GM12878 (cell line): ENCODE data around the gene PPEF1. TPM values are rescaled to one million over a fixed set of nuclear protein-coding genes. Genes with fewer than 3 reads are reported as not detected.

Experiments used
- ATAC-seq: fragments of 200-7000 bp; cut with Tn5 transposase; 3 replicates; pipeline ENCODE4 v1.9.1; 2020; ENCODE audit warnings: mild to moderate bottlenecking, moderate library complexity
- BruUV-seq: library from RNA; stranded (reverse); fragments of 400-500 nt; replicated peaks from 2 replicates; lab custom pipeline; 2021; lab: Mats Ljungman, UMichigan
- CTCF ChIA-PET: fragments of 300-600 bp; sonication (Branson Sonifier 250); formaldehyde crosslinking; extraction: SDS; loops from one replicate; lab custom pipeline; 2021; ENCODE audit warnings: inconsistent platforms; lab: Yijun Ruan, JAX
- POLR2A ChIA-PET: fragments of 350-600 bp; formaldehyde crosslinking; extraction: SDS; loops from one replicate; lab custom pipeline; 2021; ENCODE audit warnings: inconsistent platforms; lab: Charles Lee
- RAD21 ChIA-PET: fragments of 300-600 bp; sonication (Branson Sonifier 250); formaldehyde crosslinking; loops from one replicate; lab custom pipeline; 2023; ENCODE audit warnings: antibody characterized with exemption; ENCODE audit not compliant: unreplicated experiment; lab: Charles Lee
- SMC1A ChIA-PET: fragments of 300-600 bp; sonication (Branson Sonifier 250); formaldehyde crosslinking; loops from one replicate; lab custom pipeline; 2023; ENCODE audit not compliant: unreplicated experiment, uncharacterized antibody; lab: Charles Lee
- DNase-seq: peaks from one replicate; pipeline ENCODE4 v3.0.0-alpha.2; 2011; ENCODE audit warnings: low read depth, low spot score
- FAIRE-seq: peaks from 3 replicates; lab custom pipeline; 2011; peaks lifted over from hg19 to GRCh38; lab: Jason Lieb, UNC
- H2AFZ ChIP-seq: 2 replicates; pipeline ENCODE4 v1.6.0; 2011; ENCODE audit warnings: low read depth, low read length, control low read depth; ENCODE audit not compliant: control insufficient read depth
- H3K27ac ChIP-seq: 2 replicates; pipeline ENCODE4 v1.5.1; 2011; ENCODE audit warnings: control low read depth; ENCODE audit not compliant: control insufficient read depth, insufficient read depth
- H3K27me3 ChIP-seq, 2 experiments: replicated peaks in 1 of 2; 2 replicates each; pipeline versions ENCODE4 v1.6.0 to v1.6.1; 2011; ENCODE audit warnings: low read length in 1 of 2; ENCODE audit not compliant: control insufficient read depth in 2 of 2, insufficient read depth in 2 of 2
- H3K36me3 ChIP-seq, 2 experiments: 2 replicates each; pipeline ENCODE4 v1.5.1; 2011; ENCODE audit warnings: low read length in 1 of 2; ENCODE audit not compliant: control insufficient read depth in 2 of 2, insufficient read depth in 2 of 2
- H3K4me1 ChIP-seq: 2 replicates; pipeline ENCODE4 v1.6.1; 2011; ENCODE audit warnings: mild to moderate bottlenecking, low read length, moderate library complexity, mixed read lengths; ENCODE audit not compliant: control insufficient read depth, insufficient read depth
- H3K4me2 ChIP-seq: 2 replicates; pipeline ENCODE4 v1.6.0; 2011; ENCODE audit warnings: control low read depth; ENCODE audit not compliant: control insufficient read depth, insufficient read depth
- H3K4me3 ChIP-seq: fragments of 200-600 bp; sonication (generic); 2 replicates; pipeline ENCODE4 v1.5.1; 2016
- H3K79me2 ChIP-seq: 2 replicates; pipeline ENCODE4 v1.6.0; 2011; ENCODE audit warnings: low read length; ENCODE audit not compliant: control insufficient read depth, insufficient read depth
- H3K9ac ChIP-seq: 2 replicates; pipeline ENCODE4 v1.8.0; 2011; ENCODE audit warnings: low read length, control low read depth, mixed read lengths; ENCODE audit not compliant: control insufficient read depth, insufficient read depth
- H3K9me3 ChIP-seq: replicated peaks from 3 replicates; pipeline ENCODE4 v1.5.1; 2011; ENCODE audit warnings: mild to moderate bottlenecking, low read length; ENCODE audit not compliant: control insufficient read depth, insufficient read depth
- H4K20me1 ChIP-seq: 2 replicates; pipeline ENCODE4 v1.6.0; 2011; ENCODE audit not compliant: control insufficient read depth, insufficient read depth
- ATF2 ChIP-seq: IDR thresholded peaks from 2 replicates; pipeline ENCODE4 v1.6.1; 2012; ENCODE audit warnings: low read length, inconsistent platforms
- ELK1 ChIP-seq: IDR thresholded peaks from 2 replicates; pipeline ENCODE4 v1.6.1; 2012; ENCODE audit warnings: low read depth, low read length, improper control_type of control experiment
- HCFC1 ChIP-seq: fragments of 150-350 bp; IDR thresholded peaks from 2 replicates; pipeline ENCODE4 v1.6.1; 2014; ENCODE audit warnings: low read length
- KAT2A ChIP-seq: conservative IDR thresholded peaks from 2 replicates; pipeline ENCODE4 v1.6.1; 2011; ENCODE audit warnings: low read depth, low read length; ENCODE audit not compliant: control insufficient read depth
- MAX ChIP-seq: IDR thresholded peaks from 2 replicates; pipeline ENCODE4 v1.6.1; 2012; ENCODE audit warnings: low read depth, low read length, improper control_type of control experiment
- MYB ChIP-seq: fragments of 150-350 bp; IDR thresholded peaks from 2 replicates; pipeline ENCODE4 v1.6.1; 2014; ENCODE audit warnings: mild to moderate bottlenecking, low read depth, low read length, borderline replicate concordance
- NFXL1 ChIP-seq: fragments of 450-650 bp; IDR thresholded peaks from 2 replicates; pipeline ENCODE4 v1.6.1; 2017; ENCODE audit warnings: antibody characterized with exemption, mild to moderate bottlenecking, borderline replicate concordance
- NFYB ChIP-seq: IDR thresholded peaks from 2 replicates; pipeline ENCODE4 v1.6.1; 2011; ENCODE audit warnings: low read depth, mild to moderate bottlenecking, low read length, improper control_type of control experiment, moderate library complexity; ENCODE audit not compliant: insufficient read depth
- PKNOX1 ChIP-seq: fragments of 450-650 bp; IDR thresholded peaks from 2 replicates; pipeline ENCODE4 v1.6.1; 2016; ENCODE audit warnings: mild to moderate bottlenecking
- POLR2AphosphoS2 ChIP-seq: IDR thresholded peaks from 2 replicates; pipeline ENCODE4 v1.6.1; 2011; ENCODE audit warnings: low read depth, mild to moderate bottlenecking, low read length, improper control_type of control experiment, moderate library complexity
- RCOR1 ChIP-seq: conservative IDR thresholded peaks from 2 replicates; pipeline ENCODE4 v1.6.1; 2012; ENCODE audit warnings: low read depth, low read length, improper control_type of control experiment
- SIX5 ChIP-seq: IDR thresholded peaks from 2 replicates; pipeline ENCODE4 v1.6.1; 2011; ENCODE audit warnings: mild to moderate bottlenecking, low read depth, low read length, moderate library complexity; ENCODE audit not compliant: severe bottlenecking
- TAF1 ChIP-seq: IDR thresholded peaks from 2 replicates; pipeline ENCODE4 v1.6.1; 2011; ENCODE audit warnings: mild to moderate bottlenecking, low read depth, low read length, borderline replicate concordance
- YY1 ChIP-seq: IDR thresholded peaks from 2 replicates; pipeline ENCODE4 v1.6.1; 2011; ENCODE audit warnings: low read depth, mild to moderate bottlenecking, low read length
- WGBS: methylation state at CpG from one replicate; pipeline ENCODE4 v1.1.6; 2016; ENCODE audit warnings: low lambda C conversion rate; ENCODE audit not compliant: insufficient replicate concordance, insufficient coverage; ENCODE audit errors: missing lambda C conversion rate; 5-methylcytosine and 5-hydroxymethylcytosine counted together
- in situ Hi-C: fragments of 300-500 bp; cut with MboI; formaldehyde crosslinking; loops from 9 replicates; pipeline ENCODE4 v1.14.3; 2018; ENCODE audit warnings: mixed read lengths
- intact Hi-C: fragments of 100-400 bp; cut with micrococcal nuclease; formaldehyde crosslinking; loops from one replicate; pipeline ENCODE4 v1.14.2; 2022; ENCODE audit not compliant: unreplicated experiment
- polyA plus RNA-seq, 11 experiments: library from polyadenylated mRNA; depleted of rRNA in 4 of 11; unstranded in 6 of 11; stranded (reverse) in 5 of 11; fragments of >200 nt; fragmentation: Nextera tagmentation in 4 of 11; fragmentation: Illumina TruSeq in 1 of 11; extraction: Ambion mirVana in 4 of 11; extraction: Trizol in 1 of 11; gene quantifications; 1 replicate in 1 of 11; 2 replicates in 10 of 11; pipeline versions ENCODE4 v1.2.1 to v1.2.3, GENCODE V29; 2011 to 2016; ENCODE audit warnings: inconsistent platforms in 2 of 11, missing spikeins in 2 of 11, low read depth in 1 of 11
- total RNA-seq, 4 experiments: library from RNA; depleted of rRNA in 3 of 4; stranded (reverse); fragments of >200 nt in 3 of 4; fragmentation: Illumina TruSeq in 1 of 4; extraction: Trizol in 1 of 4; gene quantifications; 2 replicates each; pipeline versions ENCODE4 v1.2.1 to v1.2.3, GENCODE V29; 2013 to 2021

The PPEF1 gene
- total and polyA plus RNA-seq, 10 of the 15 experiments (the other 5 are each of a cell fraction or from before 2014, with no cell fraction given): 0.24 to 2.2 (median 0.50) TPM

GRCh38 chrX:18664947-18665346 lies 42.5 kb upstream of the PPEF1 start:
- H3K9ac ChIP-seq: no peak overlapping the region
- no peak for ATAC-seq
- BruUV-seq: no TSS peak
- in situ Hi-C loops: no loop called here
- no peaks in the 10 kb centered on the region for H3K27me3 ChIP-seq
- no peaks in the 10 kb centered on the region for H3K79me2 ChIP-seq
- intact Hi-C loops: no loop called here
- no peaks in the 10 kb centered on the region for H3K36me3 ChIP-seq
- WGBS: 65% methylated on average over 8 of the region's 8 CpGs
- no peak for FAIRE-seq
- no peaks in the 10 kb centered on the region for H4K20me1 ChIP-seq
- SMC1A ChIA-PET: no interaction called here
- no peak overlapping the region for H3K4me2 ChIP-seq
- H3K4me3 ChIP-seq: no peak overlapping the region
- no peak overlapping the region for H3K27ac ChIP-seq
- no peak overlapping the region for H2AFZ ChIP-seq
- no peaks in the 10 kb centered on the region; the same call in 2 of the 3 replicates for H3K9me3 ChIP-seq
- CTCF ChIA-PET: no interaction called here
- RAD21 ChIA-PET: no interaction called here
- TF ChIP-seq KAT2A: no peak
- TF ChIP-seq POLR2AphosphoS2: no peak
- no peak for TF ChIP-seq SIX5
- no peak for TF ChIP-seq YY1
- no peak for TF ChIP-seq MYB
- POLR2A ChIA-PET: no interaction called here
- peaks cover 4% of the 10 kb centered on the region; the same call in 1 of the 2 replicates for H3K4me1 ChIP-seq
- no peak for DNase-seq

GRCh38 chrX:18666614-18667013 lies 40.8 kb upstream of the PPEF1 start:
- POLR2A ChIA-PET: no interaction called here
- FAIRE-seq (no peak), DNase-seq (no peak), ATAC-seq (no peak)
- Histone ChIP-seq H3K27me3 (no peaks in the 10 kb centered on the region), H3K4me3 (no peak overlapping the region), H3K9ac (no peak overlapping the region), H3K27ac (no peak overlapping the region), H2AFZ (no peak overlapping the region), H3K79me2 (no peaks in the 10 kb centered on the region), H3K4me1 (peaks cover 4% of the 10 kb centered on the region; the same call in 1 of the 2 replicates), H3K9me3 (no peaks in the 10 kb centered on the region; the same call in 2 of the 3 replicates), H4K20me1 (no peaks in the 10 kb centered on the region), H3K4me2 (no peak overlapping the region), H3K36me3 (no peaks in the 10 kb centered on the region)
- intact Hi-C loops (no loop called here), in situ Hi-C loops (no loop called here)
- SMC1A ChIA-PET: no interaction called here
- CTCF ChIA-PET: no interaction called here
- 74% methylated on average over 15 of the region's 15 CpGs for WGBS
- BruUV-seq: no TSS peak
- RAD21 ChIA-PET: no interaction called here
- TF ChIP-seq MAX (no peak), NFYB (no peak), PKNOX1 (no peak), HCFC1 (no peak), TAF1 (no peak), NFXL1 (no peak), ATF2 (no peak), RCOR1 (no peak), ELK1 (no peak)
